Effector memory CD8-positive, alpha-beta T cell (primary cell): ENCODE results near the gene IFITM10.
"Not testable (repeated sequence)": the region's sequence is repeated elsewhere in the genome, so short reads cannot be mapped to it uniquely, and the experiment has no call there.

ENCODE experiments used
- ATAC-seq: fragments of 150-1000 bp; cut with Tn5 transposase; replicated peaks from 2 replicates; pipeline ENCODE4 v1.10.0; 2021; ENCODE audit warnings: mild to moderate bottlenecking, moderate library complexity
- DNase-seq, 3 experiments: peaks; one replicate each; pipeline ENCODE4 v3.0.0; 2021
- H3K27ac Mint-ChIP-seq, 2 donors: one replicate each; pipeline ENCODE4 v1.8.0; 2022; ENCODE audit warnings: mild to moderate bottlenecking in 2 of 2, mixed read lengths in 2 of 2, moderate library complexity in 2 of 2
- H3K27me3 Mint-ChIP-seq, 2 donors: one replicate each; pipeline ENCODE4 v1.8.0; 2022; ENCODE audit warnings: mixed read lengths in 2 of 2
- H3K36me3 Mint-ChIP-seq: one replicate; pipeline ENCODE4 v1.8.0; 2022; ENCODE audit warnings: mild to moderate bottlenecking, moderate library complexity, mixed read lengths; ENCODE audit not compliant: insufficient read depth
- H3K4me1 Mint-ChIP-seq, 2 donors: one replicate each; pipeline ENCODE4 v1.8.0; 2022; ENCODE audit warnings: low read depth in 2 of 2, mixed read lengths in 2 of 2
- H3K4me3 Mint-ChIP-seq, 2 donors: one replicate each; pipeline ENCODE4 v1.8.0; 2022; ENCODE audit warnings: mild to moderate bottlenecking in 2 of 2, mixed read lengths in 2 of 2, moderate library complexity in 2 of 2
- H3K9me3 Mint-ChIP-seq, 2 donors: one replicate each; pipeline ENCODE4 v1.8.0; 2022; ENCODE audit warnings: mixed read lengths in 2 of 2

Gene IFITM10

DNA sequence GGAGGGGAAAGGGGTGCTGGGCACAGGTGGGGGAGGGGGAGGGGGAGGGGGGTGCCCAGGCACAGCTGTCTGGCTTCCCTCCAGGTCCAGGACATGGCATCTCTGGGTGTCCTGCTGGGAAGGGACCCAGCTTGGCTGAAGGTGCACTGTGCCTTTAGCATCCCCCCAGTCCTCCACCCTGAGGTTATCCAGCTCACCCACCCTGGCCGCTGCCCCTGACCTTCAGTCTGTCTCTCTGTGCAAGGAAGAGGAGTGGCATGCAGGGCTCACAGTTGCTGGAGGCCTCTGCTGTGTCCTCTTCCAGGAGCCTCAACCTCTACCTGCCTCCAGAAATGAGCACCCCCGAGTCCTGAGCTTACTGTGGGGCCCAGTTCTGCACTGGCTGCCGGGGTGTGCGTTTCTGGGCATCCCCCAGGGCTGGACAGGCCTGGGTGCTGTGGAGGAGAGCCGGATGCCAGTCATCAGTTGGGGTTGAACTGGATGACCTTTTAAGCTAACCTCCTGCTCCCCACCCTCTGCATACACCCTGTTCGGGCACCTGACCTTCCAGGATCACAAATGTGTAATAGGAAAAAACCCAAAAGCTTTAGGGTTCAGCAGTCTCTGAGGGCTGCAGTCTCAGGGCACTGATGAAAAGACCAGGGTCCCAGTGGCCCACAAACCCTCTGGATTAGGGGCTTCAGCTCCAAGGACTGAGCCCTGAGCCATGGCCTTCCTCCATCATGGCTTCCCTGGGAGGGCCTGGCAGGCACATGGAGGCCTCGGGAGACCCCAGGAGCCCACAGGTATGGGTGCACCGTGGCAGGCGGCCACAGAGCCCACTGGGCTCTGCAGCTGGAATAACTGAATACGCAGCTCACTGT is 23.0 kb upstream of the IFITM10 start:
- peak overlapping the region; percentile 67 to 78 for H3K27ac Mint-ChIP-seq
- H3K36me3 Mint-ChIP-seq, result peaks cover 11% of the 10 kb centered on the region
- H3K27me3 Mint-ChIP-seq, result no peaks in the 10 kb centered on the region

DNA sequence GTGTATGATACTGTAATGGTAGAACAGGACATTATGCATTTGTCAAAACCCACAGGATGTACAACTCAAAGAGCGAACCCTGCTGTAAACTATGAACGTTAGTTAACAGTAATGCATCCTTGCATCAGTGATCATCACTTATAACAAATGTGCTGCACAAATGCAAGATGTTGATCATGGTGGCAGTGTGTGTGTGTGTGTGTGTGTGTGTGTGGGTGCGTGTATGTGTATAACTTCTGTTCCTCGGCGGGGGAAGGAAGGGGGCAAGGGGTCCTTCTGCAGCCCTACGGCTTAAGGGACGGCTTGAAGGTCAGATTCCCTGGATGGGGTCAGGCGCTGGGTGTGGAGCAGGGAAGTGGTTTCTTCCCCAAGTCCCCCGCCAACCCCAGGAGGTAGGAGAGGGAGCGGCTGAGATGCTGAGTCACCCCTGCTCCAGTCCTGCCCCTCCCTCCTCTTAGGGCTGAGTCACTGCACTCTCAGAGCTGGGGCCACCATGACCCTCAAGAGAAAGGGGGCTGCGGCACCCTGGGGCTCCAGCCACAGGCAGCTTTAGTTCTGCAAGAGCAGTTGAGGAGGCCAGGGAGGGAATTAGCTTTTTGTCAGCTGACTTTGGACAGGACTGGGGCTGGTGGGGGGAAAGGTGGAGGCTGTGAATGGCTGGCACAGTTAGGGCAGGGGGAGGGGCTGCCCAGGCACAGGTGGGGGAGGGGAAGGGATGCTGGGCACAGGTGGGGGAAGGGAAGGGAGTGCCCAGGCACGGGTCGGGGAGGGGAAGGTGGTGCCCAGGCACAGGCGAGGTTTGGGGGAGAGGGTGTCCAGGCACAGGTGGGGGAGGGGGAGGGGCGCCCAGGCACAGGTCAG is 22.1 kb upstream of the IFITM10 start:
- Mint-ChIP-seq H3K36me3 (peaks cover 11% of the 10 kb centered on the region), H3K4me3 (peak overlapping the region; percentile 75 to 79), H3K4me1 (peaks cover 19 to 29% of the 10 kb centered on the region in 2 donors), H3K27me3 (no peaks in the 10 kb centered on the region), H3K27ac (peak overlapping the region; percentile 73 to 83), H3K9me3 (no peaks in the 10 kb centered on the region)
- peak; percentile 90 for ATAC-seq
- DNase-seq, result peak; percentile 30 to 49 (median 38)

More for the DNA sequence above, 23.0 kb upstream of the IFITM10 start:
- no peak for ATAC-seq
- DNase-seq, result no peak
- Mint-ChIP-seq H3K4me3 (peak overlapping the region; percentile 61 to 75), H3K9me3 (no peaks in the 10 kb centered on the region), H3K4me1 (peaks cover 19 to 29% of the 10 kb centered on the region in 2 donors)

DNA sequence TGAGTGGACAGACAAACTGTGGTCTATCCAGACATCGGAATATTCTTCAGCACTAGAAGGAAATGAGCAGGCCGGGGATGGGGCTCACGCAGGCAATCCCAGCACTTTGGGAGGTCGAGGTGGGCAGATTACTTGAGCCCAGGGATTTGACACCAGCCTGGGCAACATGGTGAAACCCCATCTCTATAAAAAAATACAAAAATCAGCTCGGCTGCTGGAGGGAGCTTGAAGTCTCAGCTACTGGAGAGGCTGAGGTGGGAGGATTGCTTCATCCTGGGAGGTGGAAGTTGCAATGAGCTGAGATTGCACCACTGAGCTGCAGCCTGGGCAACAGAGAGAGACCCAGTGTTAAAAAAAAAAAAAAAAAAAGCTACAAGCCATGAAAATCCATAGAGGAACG is 21.3 kb upstream of the IFITM10 start:
- Mint-ChIP-seq H3K27ac (peak overlapping the region in 1 of 2 donors; percentile 83), H3K9me3 (no peaks in the 10 kb centered on the region)
- ATAC-seq, result no peak

DNA sequence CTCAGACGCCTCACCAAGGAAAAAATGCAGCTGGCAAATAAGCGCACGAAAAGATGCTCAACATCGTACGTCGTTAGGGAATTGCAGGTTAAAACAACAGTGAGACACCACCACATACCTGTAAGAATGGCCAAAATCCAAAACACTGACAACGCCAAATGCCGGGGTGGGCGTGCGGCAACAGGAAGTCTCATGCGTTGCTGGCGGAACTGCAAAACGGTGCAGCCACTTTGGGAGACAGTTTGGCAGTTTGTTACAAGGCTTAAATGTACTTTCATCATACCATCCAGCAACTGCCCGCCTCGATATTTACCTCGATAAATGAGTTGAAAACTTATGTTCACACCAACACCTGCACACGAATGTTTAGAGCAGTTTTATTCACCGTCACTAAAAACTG is 20.9 kb upstream of the IFITM10 start:
- H3K36me3 Mint-ChIP-seq, result peaks cover 11% of the 10 kb centered on the region
- H3K4me3 Mint-ChIP-seq, result no peak overlapping the region
- H3K27me3 Mint-ChIP-seq, result no peaks in the 10 kb centered on the region
- peaks cover 19 to 29% of the 10 kb centered on the region in 2 donors for H3K4me1 Mint-ChIP-seq
- DNase-seq, result no peak
- no peaks in the 10 kb centered on the region for H3K9me3 Mint-ChIP-seq
- no peak for ATAC-seq
- H3K27ac Mint-ChIP-seq, result peak overlapping the region in 1 of 2 donors; percentile 83

More for the DNA sequence above, 21.3 kb upstream of the IFITM10 start:
- H3K4me1 Mint-ChIP-seq, result peaks cover 19 to 29% of the 10 kb centered on the region in 2 donors
- DNase-seq, result no peak
- no peaks in the 10 kb centered on the region for H3K27me3 Mint-ChIP-seq
- H3K4me3 Mint-ChIP-seq, result peak overlapping the region; percentile 75 to 79
- peaks cover 11% of the 10 kb centered on the region for H3K36me3 Mint-ChIP-seq

DNA sequence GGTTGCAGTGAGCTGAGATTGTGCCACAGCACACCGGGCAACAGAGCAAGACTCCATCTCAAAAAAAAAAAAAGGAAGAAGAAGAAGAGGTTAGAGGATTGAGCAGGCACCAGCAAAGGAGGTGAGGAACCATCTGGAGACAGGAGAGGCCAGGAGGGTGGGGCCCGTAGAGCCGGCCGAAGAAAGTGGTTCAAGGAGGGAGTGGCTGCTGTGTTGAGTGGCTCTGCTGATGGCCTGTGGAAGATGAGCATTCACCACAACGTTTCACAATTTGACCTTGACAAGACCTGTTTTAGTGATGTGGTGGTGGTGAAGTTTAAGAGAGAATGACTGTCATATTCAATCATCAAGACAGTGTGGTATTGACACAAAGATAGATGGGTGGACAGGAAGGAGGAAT is 20.1 kb upstream of the IFITM10 start:
- no peak for ATAC-seq
- Mint-ChIP-seq H3K4me3 (peak overlapping the region in 1 of 2 donors; percentile 5), H3K27ac (no peak overlapping the region)

DNA sequence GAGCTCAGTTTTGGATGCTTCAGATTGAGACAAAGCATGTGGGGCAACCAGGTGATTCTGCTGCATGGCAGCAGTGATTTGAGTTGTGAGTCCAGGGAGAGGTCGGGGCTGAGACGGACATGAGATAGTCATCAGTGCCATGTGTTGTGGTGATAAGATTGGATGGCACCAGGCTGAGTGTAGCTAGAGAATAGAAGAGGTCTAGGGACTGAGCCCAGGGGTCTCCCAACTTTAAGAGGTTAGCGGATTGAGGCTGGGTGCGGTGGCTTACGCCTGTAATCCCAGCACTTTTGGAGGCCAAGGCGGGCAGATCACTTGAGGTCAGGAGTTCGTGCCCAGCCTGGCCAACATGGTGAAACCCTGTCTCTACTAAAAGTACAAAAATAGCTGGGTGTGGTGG is 19.7 kb upstream of the IFITM10 start:
- DNase-seq (no peak), ATAC-seq (no peak)
- peaks cover 11% of the 10 kb centered on the region for H3K36me3 Mint-ChIP-seq
- H3K27ac Mint-ChIP-seq, result no peak overlapping the region
- H3K4me1 Mint-ChIP-seq, result peaks cover 19 to 29% of the 10 kb centered on the region in 2 donors
- no peaks in the 10 kb centered on the region for H3K9me3 Mint-ChIP-seq
- peak overlapping the region in 1 of 2 donors; percentile 5 for H3K4me3 Mint-ChIP-seq
- no peaks in the 10 kb centered on the region for H3K27me3 Mint-ChIP-seq

More for the DNA sequence above, 20.1 kb upstream of the IFITM10 start:
- Mint-ChIP-seq H3K9me3 (no peaks in the 10 kb centered on the region), H3K4me1 (peaks cover 19 to 29% of the 10 kb centered on the region in 2 donors), H3K27me3 (no peaks in the 10 kb centered on the region), H3K36me3 (peaks cover 11% of the 10 kb centered on the region)
- DNase-seq, result no peak

DNA sequence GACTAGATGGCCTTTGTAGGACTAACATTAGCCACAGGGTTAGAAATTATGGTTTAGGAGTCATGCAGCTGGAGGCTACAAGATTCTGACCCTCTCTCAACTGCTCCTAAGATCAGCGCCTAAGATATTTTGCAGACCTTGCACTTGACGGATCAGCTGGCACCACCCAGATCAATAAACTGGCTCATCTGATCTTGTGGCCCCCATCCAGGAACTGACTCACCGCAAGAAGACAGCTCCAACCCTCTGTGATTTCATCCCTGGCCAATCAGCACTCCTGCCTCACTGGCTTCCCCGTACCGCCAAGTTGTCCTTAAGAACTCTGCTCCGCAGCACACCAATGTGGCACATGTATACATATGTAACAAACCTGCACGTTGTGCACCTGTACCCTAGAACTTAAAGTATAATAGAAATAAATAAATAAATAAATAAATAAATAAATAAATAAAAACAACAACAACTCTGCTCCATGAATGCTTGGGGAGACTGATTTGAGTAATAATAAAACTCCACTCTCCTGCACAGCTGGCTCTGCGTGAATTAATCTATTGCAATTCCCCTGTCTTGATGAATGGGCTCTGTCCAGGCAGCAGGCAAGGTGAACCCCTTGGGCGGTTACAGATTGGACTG is 19.0 kb upstream of the IFITM10 start:
- H3K9me3 Mint-ChIP-seq, H3K27me3 Mint-ChIP-seq, H3K4me3 Mint-ChIP-seq, ATAC-seq, DNase-seq: not testable (repeated sequence)
- Mint-ChIP-seq H3K27ac (peak overlapping the region in 1 of 2 donors; percentile 78), H3K4me1 (peaks cover 20 to 29% of the 10 kb centered on the region in 2 donors), H3K36me3 (peaks cover 14% of the 10 kb centered on the region)

DNA sequence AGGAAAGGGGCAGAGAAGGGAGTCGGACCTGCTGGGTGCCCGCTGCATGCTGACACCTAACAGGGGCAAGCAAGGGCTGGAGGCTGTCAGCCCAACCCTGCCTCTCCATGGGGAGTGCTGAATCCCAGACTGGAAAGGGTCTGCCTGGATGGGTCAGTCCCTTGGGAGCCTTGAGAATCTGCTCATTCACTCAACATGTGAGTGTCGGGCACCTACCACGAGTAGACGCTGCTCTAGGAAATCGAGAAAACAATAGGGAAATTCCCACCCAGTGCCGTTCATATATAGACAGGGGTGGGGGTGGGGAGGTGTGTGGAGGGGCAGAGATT is 17.7 kb upstream of the IFITM10 start:
- Mint-ChIP-seq H3K27me3 (no peaks in the 10 kb centered on the region), H3K4me3 (no peak overlapping the region), H3K4me1 (peaks cover 17 to 24% of the 10 kb centered on the region in 2 donors), H3K27ac (no peak overlapping the region), H3K36me3 (peaks cover 14% of the 10 kb centered on the region), H3K9me3 (no peaks in the 10 kb centered on the region)
- no peak for DNase-seq
- ATAC-seq, result no peak

DNA sequence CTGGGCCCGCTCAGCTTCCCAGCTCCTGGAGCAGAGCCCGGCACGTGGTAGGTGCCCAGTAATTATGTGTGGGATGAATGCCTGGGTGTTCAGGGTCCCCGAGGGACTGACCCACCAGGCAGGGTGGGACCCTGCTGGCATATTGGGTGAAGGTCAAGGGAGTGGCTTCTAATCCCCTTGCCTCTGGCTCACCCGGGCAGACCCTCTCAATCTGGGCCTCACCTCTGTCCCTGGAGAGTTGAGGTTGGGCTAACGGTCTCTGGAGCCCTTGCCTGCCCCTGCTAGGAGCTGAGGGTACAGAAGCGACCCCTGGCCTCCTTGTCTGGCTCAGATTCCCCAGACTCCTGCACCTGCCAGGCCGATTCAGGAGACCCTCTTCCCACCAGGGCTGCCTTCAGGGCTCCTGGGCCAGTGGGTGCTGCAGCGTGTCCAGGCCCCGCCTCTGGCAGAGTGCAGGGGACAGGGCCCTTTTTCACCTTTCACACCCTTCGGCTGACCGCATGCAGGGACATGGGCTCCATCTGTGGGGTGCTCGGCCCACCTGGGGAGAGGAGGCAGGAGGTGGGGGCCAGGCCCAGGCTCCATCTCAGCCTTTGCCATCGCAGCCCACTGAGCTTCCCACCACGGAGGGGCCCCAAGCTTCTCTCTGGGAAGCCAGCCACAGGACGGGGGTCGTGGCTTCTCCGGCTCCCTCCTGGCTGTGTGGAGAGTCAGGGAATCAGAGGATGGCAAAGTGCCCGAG is 17.2 kb upstream of the IFITM10 start:
- Mint-ChIP-seq H3K36me3 (peaks cover 14% of the 10 kb centered on the region), H3K4me3 (no peak overlapping the region), H3K27ac (no peak overlapping the region), H3K27me3 (no peaks in the 10 kb centered on the region), H3K4me1 (peaks cover 19 to 25% of the 10 kb centered on the region in 2 donors), H3K9me3 (no peaks in the 10 kb centered on the region)
- ATAC-seq (no peak), DNase-seq (no peak)

DNA sequence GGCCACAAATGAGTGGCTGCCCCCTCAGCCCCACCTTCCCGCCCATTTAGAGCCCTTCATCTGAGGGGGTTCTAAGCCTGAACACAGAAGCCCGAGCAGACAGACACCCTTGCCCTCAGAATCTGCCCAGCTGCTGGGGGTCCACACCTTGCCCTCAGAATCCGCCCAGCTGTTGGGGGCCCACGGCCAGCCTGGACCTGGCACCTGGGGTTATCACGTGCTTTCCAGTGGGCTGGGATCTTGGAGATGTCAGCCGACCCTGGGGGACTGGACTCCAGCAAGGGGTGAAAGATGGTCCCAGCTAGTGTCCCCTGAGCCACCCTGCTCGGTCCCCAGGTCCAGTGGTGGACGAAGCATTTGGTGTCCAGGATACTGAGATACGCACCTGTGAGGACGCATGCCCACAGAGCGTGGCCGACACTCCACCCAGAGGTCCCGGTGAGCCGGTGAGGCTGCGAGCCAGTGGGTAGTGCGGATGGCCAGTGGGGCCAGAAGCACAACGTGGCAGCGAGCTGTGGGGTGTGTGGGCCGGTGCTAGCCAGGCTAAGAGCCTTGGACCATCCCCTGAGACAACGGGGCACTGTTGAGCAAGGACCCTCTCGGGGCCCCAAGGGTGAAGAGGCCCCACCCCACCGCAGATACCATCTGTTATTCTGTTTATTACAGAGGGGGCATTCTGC is 16.5 kb upstream of the IFITM10 start:
- DNase-seq (no peak), ATAC-seq (no peak)
- H3K9me3 Mint-ChIP-seq, result no peaks in the 10 kb centered on the region
- no peaks in the 10 kb centered on the region for H3K27me3 Mint-ChIP-seq
- peaks cover 14% of the 10 kb centered on the region for H3K36me3 Mint-ChIP-seq
- no peak overlapping the region for H3K27ac Mint-ChIP-seq
- peaks cover 19 to 25% of the 10 kb centered on the region in 2 donors for H3K4me1 Mint-ChIP-seq
- H3K4me3 Mint-ChIP-seq, result no peak overlapping the region

DNA sequence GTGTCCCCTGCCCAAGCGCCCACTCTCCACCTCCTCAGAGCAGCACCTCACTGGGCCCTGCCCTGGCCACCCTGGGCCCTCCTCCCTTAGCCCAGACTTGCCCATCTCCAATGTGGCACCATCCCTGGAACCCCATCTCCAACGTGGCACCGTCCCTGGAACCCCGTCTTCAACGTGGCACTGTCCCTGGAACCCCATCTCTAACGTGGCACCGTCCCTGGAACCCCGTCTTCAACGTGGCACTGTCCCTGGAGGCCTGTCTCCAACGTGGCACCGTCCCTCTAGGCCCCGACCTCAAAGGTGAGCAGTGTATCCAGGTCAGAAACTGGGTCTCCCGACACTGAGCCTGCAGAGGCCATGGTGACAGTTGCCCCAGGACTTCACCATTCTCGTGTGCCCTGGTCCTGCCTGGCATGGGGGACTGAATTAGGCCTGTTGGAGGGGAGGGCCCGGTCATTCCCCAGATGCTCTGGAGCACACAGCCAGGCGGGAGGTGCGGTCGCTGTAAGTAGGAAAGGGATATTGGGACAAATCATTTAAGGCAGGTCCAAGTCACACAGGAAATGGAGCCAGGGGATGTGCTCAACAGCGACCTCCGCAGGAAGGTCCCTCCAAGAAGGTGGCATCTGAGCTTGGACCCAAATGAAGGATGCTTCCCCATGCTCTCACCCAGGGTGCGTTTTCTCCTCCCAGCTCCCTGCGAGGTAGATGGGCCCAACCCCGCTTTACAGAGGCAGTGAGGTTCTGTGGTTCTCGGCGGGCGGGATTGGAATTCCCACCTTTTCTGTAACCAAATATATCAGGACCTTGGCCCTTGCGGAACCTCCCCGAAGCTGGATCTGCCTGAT is 15.7 kb upstream of the IFITM10 start:
- H3K27ac Mint-ChIP-seq, result no peak overlapping the region
- peaks cover 13% of the 10 kb centered on the region for H3K36me3 Mint-ChIP-seq
- H3K4me3 Mint-ChIP-seq, result no peak overlapping the region
- no peak for ATAC-seq
- no peaks in the 10 kb centered on the region for H3K27me3 Mint-ChIP-seq
- DNase-seq, result no peak
- H3K4me1 Mint-ChIP-seq, result peaks cover 20 to 26% of the 10 kb centered on the region in 2 donors
- no peaks in the 10 kb centered on the region for H3K9me3 Mint-ChIP-seq
